H1 (cell line): ENCODE results near the gene ARID1B. TPM values are rescaled to one million over a fixed set of nuclear protein-coding genes. Genes with fewer than 3 reads are reported as not detected.

Source experiments
- CTCF ChIA-PET: fragments of 300-600 bp; sonication (Branson Sonifier 250); formaldehyde crosslinking; loops from one replicate; lab custom pipeline; 2021; ENCODE audit not compliant: partially characterized antibody; lab: Charles Lee
- POLR2A ChIA-PET: fragments of 300-600 bp; sonication (Branson Sonifier 250); formaldehyde crosslinking; loops from one replicate; lab custom pipeline; 2021; ENCODE audit warnings: inconsistent platforms; ENCODE audit not compliant: partially characterized antibody; lab: Charles Lee
- DNase-seq, 2 experiments: peaks; one replicate each; pipeline versions ENCODE4 v3.0.0 to v3.0.0-alpha.2; 2010 to 2022; ENCODE audit warnings: low spot score in 2 of 2, low read depth in 1 of 2, mixed read lengths in 1 of 2
- FAIRE-seq: peaks from 2 replicates; lab custom pipeline; 2011; peaks lifted over from hg19 to GRCh38; lab: Jason Lieb, UNC
- H2AFZ ChIP-seq: 2 replicates; pipeline ENCODE4 v1.8.1; 2012; ENCODE audit warnings: low read length, inconsistent platforms
- H2AK5ac ChIP-seq: 2 replicates; pipeline ENCODE4 v1.6.1; 2013; ENCODE audit warnings: low read depth, low read length
- H2BK120ac ChIP-seq: replicated peaks from 2 replicates; pipeline ENCODE3; 2013; ENCODE audit warnings: low read depth, low read length, inconsistent platforms
- H2BK12ac ChIP-seq: 2 replicates; pipeline ENCODE4 v1.6.1; 2013; ENCODE audit warnings: low read depth, low read length
- H2BK15ac ChIP-seq: 2 replicates; pipeline ENCODE4 v1.6.1; 2013; ENCODE audit warnings: low read length
- H2BK20ac ChIP-seq: 2 replicates; pipeline ENCODE4 v1.6.1; 2013; ENCODE audit warnings: low read length
- H2BK5ac ChIP-seq: 2 replicates; pipeline ENCODE4 v1.6.1; 2013; ENCODE audit warnings: low read depth, low read length
- H3K14ac ChIP-seq: 2 replicates; pipeline ENCODE4 v1.6.1; 2013; ENCODE audit warnings: inconsistent platforms; ENCODE audit not compliant: insufficient read length
- H3K18ac ChIP-seq: 2 replicates; pipeline ENCODE4 v1.6.1; 2013; ENCODE audit warnings: low read length; ENCODE audit errors: extremely low read depth
- H3K23ac ChIP-seq: 2 replicates; pipeline ENCODE4 v1.6.1; 2013; ENCODE audit warnings: inconsistent platforms; ENCODE audit not compliant: insufficient read length
- H3K23me2 ChIP-seq: 2 replicates; pipeline ENCODE4 v1.6.1; 2013; ENCODE audit warnings: low read depth, low read length
- H3K27ac ChIP-seq: 2 replicates; pipeline ENCODE4 v1.6.1; 2011; ENCODE audit warnings: low read depth, low read length, inconsistent platforms
- H3K27me3 ChIP-seq, 4 experiments: replicated peaks in 1 of 4; 1 replicate in 1 of 4; 2 replicates in 3 of 4; pipeline versions ENCODE4 v1.6.1 to v1.8.1; 2011 to 2013; ENCODE audit warnings: low read length in 3 of 4, mild to moderate bottlenecking in 3 of 4, inconsistent platforms in 2 of 4, mixed read lengths in 2 of 4, moderate library complexity in 1 of 4; ENCODE audit not compliant: control insufficient read depth in 3 of 4, insufficient read depth in 3 of 4; ENCODE audit errors: extremely low read depth in 1 of 4
- H3K36me3 ChIP-seq, 4 experiments: 2 replicates each; pipeline versions ENCODE4 v1.6.1 to v1.8.1; 2011 to 2013; ENCODE audit warnings: mild to moderate bottlenecking in 4 of 4, low read length in 3 of 4, moderate library complexity in 2 of 4, control low read depth in 1 of 4, inconsistent platforms in 1 of 4; ENCODE audit not compliant: insufficient read depth in 4 of 4, control insufficient read depth in 2 of 4
- H3K4ac ChIP-seq: replicated peaks from 2 replicates; pipeline ENCODE3; 2013; ENCODE audit warnings: low read length, low read depth, mixed read lengths, inconsistent platforms; ENCODE audit not compliant: insufficient read length
- H3K4me1 ChIP-seq, 4 experiments: replicated peaks in 1 of 4; 1 replicate in 1 of 4; 2 replicates in 3 of 4; pipeline versions ENCODE4 v1.6.1 to v1.8.1; 2011 to 2013; ENCODE audit warnings: low read length in 3 of 4, inconsistent platforms in 2 of 4, mixed read lengths in 1 of 4; ENCODE audit not compliant: insufficient read depth in 4 of 4, control insufficient read depth in 3 of 4
- H3K4me2 ChIP-seq, 2 experiments: 2 replicates each; pipeline versions ENCODE4 v1.6.1 to v1.8.1; 2011 to 2013; ENCODE audit warnings: low read depth in 2 of 2, low read length in 2 of 2, control low read depth in 1 of 2, inconsistent platforms in 1 of 2, mild to moderate bottlenecking in 1 of 2; ENCODE audit not compliant: insufficient read depth in 1 of 2
- H3K4me3 ChIP-seq, 4 experiments: fragments of 200-600, 300-600 bp in 1 of 4; sonication (generic), shearing (Covaris generic), sonication (Bioruptor Twin) in 1 of 4; 2 replicates each; pipeline versions ENCODE4 v1.5.1 to v1.8.1; 2011 to 2016; ENCODE audit warnings: low read length in 4 of 4, low read depth in 3 of 4, control low read depth in 2 of 4, inconsistent platforms in 2 of 4, mild to moderate bottlenecking in 2 of 4, mixed read lengths in 1 of 4, moderate library complexity in 1 of 4; ENCODE audit not compliant: insufficient read depth in 2 of 4; ENCODE audit errors: extremely low read depth in 1 of 4
- H3K56ac ChIP-seq: replicated peaks from 2 replicates; pipeline ENCODE3; 2013; ENCODE audit warnings: low read depth, mild to moderate bottlenecking, mixed read lengths, low read length, inconsistent platforms; ENCODE audit not compliant: insufficient read length
- H3K79me1 ChIP-seq: 2 replicates; pipeline ENCODE4 v1.6.1; 2013; ENCODE audit warnings: low read depth, low read length, control low read depth
- H3K79me2 ChIP-seq, 2 experiments: 2 replicates each; pipeline versions ENCODE4 v1.6.1 to v1.8.1; 2012 to 2013; ENCODE audit warnings: low read length in 2 of 2, mild to moderate bottlenecking in 2 of 2, inconsistent platforms in 1 of 2; ENCODE audit not compliant: insufficient read depth in 2 of 2, control insufficient read depth in 1 of 2
- H3K9ac ChIP-seq, 4 experiments: replicated peaks in 1 of 4; 1 replicate in 1 of 4; 2 replicates in 3 of 4; pipeline versions ENCODE4 v1.6.1 to v1.8.1; 2011 to 2013; ENCODE audit warnings: low read depth in 3 of 4, low read length in 3 of 4, control low read depth in 2 of 4, mild to moderate bottlenecking in 2 of 4, moderate library complexity in 2 of 4, inconsistent platforms in 1 of 4; ENCODE audit errors: extremely low read depth in 1 of 4
- H3K9me3 ChIP-seq, 2 experiments: 2 replicates each; pipeline versions ENCODE4 v1.6.1 to v1.8.1; 2012 to 2013; ENCODE audit warnings: mild to moderate bottlenecking in 2 of 2, moderate library complexity in 2 of 2, control low read depth in 1 of 2, inconsistent platforms in 1 of 2, low read depth in 1 of 2, low read length in 1 of 2, mixed read lengths in 1 of 2; ENCODE audit not compliant: insufficient read depth in 2 of 2
- H4K20me1 ChIP-seq, 2 experiments: replicated peaks in 1 of 2; 2 replicates each; pipeline versions ENCODE3 to v1.8.1; 2011 to 2013; ENCODE audit warnings: inconsistent platforms in 2 of 2, low read length in 2 of 2, mild to moderate bottlenecking in 1 of 2; ENCODE audit not compliant: insufficient read depth in 2 of 2, control insufficient read depth in 1 of 2
- H4K5ac ChIP-seq: 2 replicates; pipeline ENCODE4 v1.6.1; 2013; ENCODE audit warnings: low read length, low read depth, mixed read lengths, inconsistent platforms; ENCODE audit not compliant: insufficient read length
- H4K8ac ChIP-seq: 2 replicates; pipeline ENCODE4 v1.8.0; 2013; ENCODE audit warnings: mild to moderate bottlenecking, moderate library complexity, low read length, inconsistent platforms; ENCODE audit not compliant: insufficient read depth; ENCODE audit errors: extremely low read depth
- H4K91ac ChIP-seq: replicated peaks from 2 replicates; pipeline ENCODE3; 2013; ENCODE audit warnings: low read length, mixed read lengths, inconsistent platforms; ENCODE audit not compliant: insufficient read length
- CREB1 ChIP-seq: IDR thresholded peaks from 2 replicates; pipeline ENCODE4 v1.6.1; 2012; ENCODE audit warnings: inconsistent platforms
- EGR1 ChIP-seq: IDR thresholded peaks from 2 replicates; pipeline ENCODE4 v1.6.1; 2011; ENCODE audit warnings: low read depth, low read length, borderline replicate concordance
- JUN ChIP-seq: IDR thresholded peaks from 2 replicates; pipeline ENCODE4 v1.6.1; 2011; ENCODE audit warnings: low read depth, mild to moderate bottlenecking, improper control_type of control experiment, low read length
- JUND ChIP-seq: IDR thresholded peaks from 2 replicates; pipeline ENCODE4 v1.6.1; 2011; ENCODE audit warnings: mild to moderate bottlenecking, improper control_type of control experiment, low read length
- SIRT6 ChIP-seq: IDR thresholded peaks from one replicate; pipeline ENCODE4 v1.7.1; 2012; ENCODE audit warnings: low read length, inconsistent platforms
- TAF7 ChIP-seq: optimal IDR thresholded peaks from 2 replicates; pipeline ENCODE3; 2011; ENCODE audit warnings: low read depth, mild to moderate bottlenecking, inconsistent platforms, low read length, moderate library complexity, borderline replicate concordance
- WGBS, 2 experiments: shearing (Covaris generic) in 1 of 2; methylation state at CpG; one replicate each; pipeline versions ENCODE4 v1.1.6 to v1.1.7; 2013 to 2015; ENCODE audit warnings: low lambda C conversion rate in 2 of 2, mixed read lengths in 2 of 2, inconsistent platforms in 1 of 2, low coverage in 1 of 2, missing lambda C conversion rate in 1 of 2; ENCODE audit not compliant: insufficient replicate concordance in 2 of 2, insufficient coverage in 1 of 2, insufficient read length in 1 of 2; ENCODE audit errors: extremely low coverage in 1 of 2, missing lambda C conversion rate in 1 of 2; 5-methylcytosine and 5-hydroxymethylcytosine counted together
- polyA plus RNA-seq, 7 experiments: library from polyadenylated mRNA; depleted of rRNA in 3 of 7; stranded (reverse) in 5 of 7; unstranded in 2 of 7; fragments of >200 nt in 5 of 7; fragments of 200-250 nt in 2 of 7; gene quantifications; 1 replicate in 5 of 7; 2 replicates in 1 of 7; 4 replicates in 1 of 7; pipeline versions ENCODE4 v1.2.1 to v1.2.3, GENCODE V29; 2011 to 2013; ENCODE audit warnings: missing spikeins in 2 of 7, mixed read lengths in 2 of 7
- total RNA-seq: library from RNA; stranded (reverse); fragmentation: NEBNext Ultra II Directional; extraction: Animal tissue kit (Norgen Biotek cat#: 25700); gene quantifications from 2 replicates; pipeline ENCODE4 v1.2.1, GENCODE V29; 2021
- TF ChIP-seq, protein P1 (sequence below): IDR thresholded peaks from 2 replicates; pipeline ENCODE4 v1.6.1; 2012; ENCODE audit warnings: inconsistent platforms
- TF ChIP-seq, protein P2 (sequence below), 3 experiments: IDR thresholded peaks; 1 replicate in 2 of 3; 2 replicates in 1 of 3; pipeline versions ENCODE4 v1.5.1 to v1.6.1; 2011; ENCODE audit warnings: low read length in 3 of 3, mild to moderate bottlenecking in 3 of 3, inconsistent platforms in 2 of 3, low read depth in 1 of 3, moderate library complexity in 1 of 3; ENCODE audit not compliant: insufficient read depth in 1 of 3; ENCODE audit errors: control extremely low read depth in 1 of 3

Gene ARID1B
- total and polyA plus RNA-seq, 2 of the 8 experiments (the other 6 are each of a cell fraction or from before 2014, with no cell fraction given) = 24.3 to 70.3 TPM

DNA sequence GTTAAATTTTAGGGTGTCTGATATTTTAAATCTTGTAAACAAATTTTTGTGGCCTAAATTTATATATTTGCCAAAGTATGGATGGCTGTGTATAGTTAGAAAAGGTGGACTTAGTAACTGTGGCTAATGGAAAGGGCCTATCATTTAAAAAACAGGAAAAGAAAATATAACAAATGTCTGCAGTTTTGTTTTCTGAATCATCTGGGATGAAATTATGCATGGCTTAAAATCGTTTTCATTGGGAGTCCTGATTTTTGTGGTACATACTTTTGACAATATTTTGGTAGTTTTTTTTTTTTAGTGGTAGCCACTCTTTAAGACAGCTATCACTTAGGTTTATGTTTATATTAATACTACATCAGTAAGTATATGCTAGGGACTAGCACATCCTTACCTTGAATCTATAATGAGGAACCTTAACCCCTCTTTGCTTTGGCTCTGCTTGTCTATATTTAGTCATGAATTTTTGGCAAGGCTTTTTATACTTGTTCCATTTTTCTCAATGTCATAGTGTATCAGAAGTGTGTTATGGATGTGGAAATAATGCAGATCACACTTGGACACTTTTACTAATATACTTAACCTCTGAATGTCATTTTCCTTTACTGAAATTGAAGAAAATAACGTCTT is 5.6 kb downstream of the ARID1B start:
- Histone ChIP-seq H3K14ac (no peak overlapping the region), H4K20me1 (peaks cover 4 to 9% of the 10 kb centered on the region in 2 experiments), H2BK5ac (no peak overlapping the region), H4K8ac (no peak overlapping the region), H4K91ac (no peak overlapping the region), H3K18ac (no peak overlapping the region), H4K5ac (no peak overlapping the region), H3K4me3 (peak overlapping the region in 2 of 4 experiments; percentile 1 to 95; a peak in 3 of 8 replicates), H3K36me3 (peaks cover 0 to 11% (median 0%) of the 10 kb centered on the region in 4 experiments; a peak in 1 of 8 replicates), H3K56ac (no peak overlapping the region), H3K79me2 (peaks cover 25 to 85% of the 10 kb centered on the region in 2 experiments), H3K4me1 (peaks cover 0 to 13% (median 9%) of the 10 kb centered on the region in 4 experiments; a peak in 4 of 7 replicates), H3K27ac (no peak overlapping the region), H3K23me2 (peaks cover 3% of the 10 kb centered on the region; the same call in 1 of the 2 replicates), H2AK5ac (no peak overlapping the region), H3K79me1 (peaks cover 3% of the 10 kb centered on the region), H3K4me2 (peak overlapping the region; percentile 87 to 89; a peak in 2 of 4 replicates), H3K9ac (no peak overlapping the region), H3K4ac (no peak overlapping the region), H2BK15ac (no peak overlapping the region), H2BK20ac (no peak overlapping the region), H2AFZ (no peak overlapping the region), H3K9me3 (no peaks in the 10 kb centered on the region), H2BK120ac (no peak overlapping the region), H3K23ac (no peak overlapping the region), H3K27me3 (no peaks in the 10 kb centered on the region), H2BK12ac (no peak overlapping the region)
- CTCF ChIA-PET = interaction anchor here (0.7 kb wide), 1 partner anchor 77 kb away, joined by 3 read pairs; no protein-coding TSS in a partner anchor
- DNase-seq = no peak
- no peak for FAIRE-seq
- POLR2A ChIA-PET = interaction anchor here (0.7 to 1.6 kb wide), 5 partner anchors 9 to 240 kb away, joined by 3 to 6 read pairs (median 4); no protein-coding TSS in a partner anchor
- TF ChIP-seq SIRT6 (no peak), JUND (no peak), CREB1 (no peak), TAF7 (no peak), JUN (no peak), EGR1 (no peak)
- TF ChIP-seq, protein P1, sequence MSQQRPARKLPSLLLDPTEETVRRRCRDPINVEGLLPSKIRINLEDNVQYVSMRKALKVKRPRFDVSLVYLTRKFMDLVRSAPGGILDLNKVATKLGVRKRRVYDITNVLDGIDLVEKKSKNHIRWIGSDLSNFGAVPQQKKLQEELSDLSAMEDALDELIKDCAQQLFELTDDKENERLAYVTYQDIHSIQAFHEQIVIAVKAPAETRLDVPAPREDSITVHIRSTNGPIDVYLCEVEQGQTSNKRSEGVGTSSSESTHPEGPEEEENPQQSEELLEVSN = no peak
- TF ChIP-seq, protein P2, sequence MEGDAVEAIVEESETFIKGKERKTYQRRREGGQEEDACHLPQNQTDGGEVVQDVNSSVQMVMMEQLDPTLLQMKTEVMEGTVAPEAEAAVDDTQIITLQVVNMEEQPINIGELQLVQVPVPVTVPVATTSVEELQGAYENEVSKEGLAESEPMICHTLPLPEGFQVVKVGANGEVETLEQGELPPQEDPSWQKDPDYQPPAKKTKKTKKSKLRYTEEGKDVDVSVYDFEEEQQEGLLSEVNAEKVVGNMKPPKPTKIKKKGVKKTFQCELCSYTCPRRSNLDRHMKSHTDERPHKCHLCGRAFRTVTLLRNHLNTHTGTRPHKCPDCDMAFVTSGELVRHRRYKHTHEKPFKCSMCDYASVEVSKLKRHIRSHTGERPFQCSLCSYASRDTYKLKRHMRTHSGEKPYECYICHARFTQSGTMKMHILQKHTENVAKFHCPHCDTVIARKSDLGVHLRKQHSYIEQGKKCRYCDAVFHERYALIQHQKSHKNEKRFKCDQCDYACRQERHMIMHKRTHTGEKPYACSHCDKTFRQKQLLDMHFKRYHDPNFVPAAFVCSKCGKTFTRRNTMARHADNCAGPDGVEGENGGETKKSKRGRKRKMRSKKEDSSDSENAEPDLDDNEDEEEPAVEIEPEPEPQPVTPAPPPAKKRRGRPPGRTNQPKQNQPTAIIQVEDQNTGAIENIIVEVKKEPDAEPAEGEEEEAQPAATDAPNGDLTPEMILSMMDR (IDR thresholded peaks at IDR 0.05; ENCODE audit: control extremely low read depth in 1 of 3, insufficient read depth in 1 of 3, low read depth in 1 of 3, low read length in 3 of 3) = no peak
- WGBS, 2 experiments = 41% methylated on average over 2 of the region's 2 CpGs; no CpG with 5 or more reads in 1 of the 2 experiments
